Upper lobe of left lung (tissue), 4 donors: Measurements from ENCODE around the gene FZD2.

Experiments
- EP300 ChIP-seq, 4 donors: sonication (generic); formaldehyde crosslinking; IDR thresholded peaks; one replicate each; pipeline ENCODE4 v1.5.1; 2017; ENCODE audit warnings: antibody characterized with exemption in 4 of 4, control low read depth in 2 of 4
- POLR2A ChIP-seq, 4 donors: fragments of 450-650 bp; IDR thresholded peaks; one replicate each; pipeline ENCODE4 v1.5.1; 2016 to 2017; ENCODE audit warnings: antibody characterized with exemption in 4 of 4, mild to moderate bottlenecking in 2 of 4
- POLR2AphosphoS5 ChIP-seq, 2 donors: sonication (generic); formaldehyde crosslinking; IDR thresholded peaks; one replicate each; pipeline ENCODE4 v1.5.1; 2017; ENCODE audit warnings: antibody characterized with exemption in 2 of 2
- TF ChIP-seq, protein P1 (sequence below), 6 experiments: fragments of 450-650 bp in 4 of 6; fragments of 200-600 bp in 2 of 6; sonication (generic) in 2 of 6; IDR thresholded peaks; one replicate each; pipeline ENCODE4 v1.5.1; 2016 to 2019; ENCODE audit warnings: antibody characterized with exemption in 6 of 6

- no peak for TF ChIP-seq POLR2A (IDR thresholded peaks at IDR 0.05)
- TF ChIP-seq, protein P1, sequence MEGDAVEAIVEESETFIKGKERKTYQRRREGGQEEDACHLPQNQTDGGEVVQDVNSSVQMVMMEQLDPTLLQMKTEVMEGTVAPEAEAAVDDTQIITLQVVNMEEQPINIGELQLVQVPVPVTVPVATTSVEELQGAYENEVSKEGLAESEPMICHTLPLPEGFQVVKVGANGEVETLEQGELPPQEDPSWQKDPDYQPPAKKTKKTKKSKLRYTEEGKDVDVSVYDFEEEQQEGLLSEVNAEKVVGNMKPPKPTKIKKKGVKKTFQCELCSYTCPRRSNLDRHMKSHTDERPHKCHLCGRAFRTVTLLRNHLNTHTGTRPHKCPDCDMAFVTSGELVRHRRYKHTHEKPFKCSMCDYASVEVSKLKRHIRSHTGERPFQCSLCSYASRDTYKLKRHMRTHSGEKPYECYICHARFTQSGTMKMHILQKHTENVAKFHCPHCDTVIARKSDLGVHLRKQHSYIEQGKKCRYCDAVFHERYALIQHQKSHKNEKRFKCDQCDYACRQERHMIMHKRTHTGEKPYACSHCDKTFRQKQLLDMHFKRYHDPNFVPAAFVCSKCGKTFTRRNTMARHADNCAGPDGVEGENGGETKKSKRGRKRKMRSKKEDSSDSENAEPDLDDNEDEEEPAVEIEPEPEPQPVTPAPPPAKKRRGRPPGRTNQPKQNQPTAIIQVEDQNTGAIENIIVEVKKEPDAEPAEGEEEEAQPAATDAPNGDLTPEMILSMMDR (IDR thresholded peaks at IDR 0.05), result no peak
- no peak for TF ChIP-seq POLR2AphosphoS5 (IDR thresholded peaks at IDR 0.05)
- TF ChIP-seq EP300 (IDR thresholded peaks at IDR 0.05), result no peak
Observed at GRCh38 chr17:44564429-44564828, 7.1 kb downstream of the FZD2 start.
